Ovary (tissue), 9 donors: Measurements from ENCODE around the gene ARL10. TPM values are rescaled to one million over a fixed set of nuclear protein-coding genes. Genes with fewer than 3 reads are reported as not detected.
"Not testable (repeated sequence)": the region's sequence is repeated elsewhere in the genome, so short reads cannot be mapped to it uniquely, and the experiment has no call there.

ENCODE experiments used
- DNase-seq, 5 donors: peaks; one replicate each; pipeline ENCODE4 v3.0.0-alpha.2; 2019 to 2020
- H3K27ac ChIP-seq, 2 donors: fragments of 200-600 bp; one replicate each; pipeline versions ENCODE4 v1.5.1 to v1.8.0; 2019 to 2022
- H3K27me3 ChIP-seq: fragments of 200-600 bp; one replicate; pipeline ENCODE4 v1.8.0; 2022
- H3K36me3 ChIP-seq: fragments of 200-600 bp; sonication (generic); one replicate; pipeline ENCODE4 v1.5.1; 2019
- H3K4me1 ChIP-seq: one replicate; pipeline ENCODE4 v1.8.1; 2013; ENCODE audit warnings: mild to moderate bottlenecking, moderate library complexity; ENCODE audit not compliant: insufficient read depth
- H3K4me3 ChIP-seq: fragments of 200-600 bp; sonication (generic); one replicate; pipeline ENCODE4 v1.5.1; 2017
- H3K9me3 ChIP-seq, 2 donors: fragments of 200-600 bp in 1 of 2; sonication (generic) in 1 of 2; one replicate each; pipeline versions ENCODE4 v1.5.1 to v1.8.1; 2013 to 2019; ENCODE audit warnings: mild to moderate bottlenecking in 1 of 2, moderate library complexity in 1 of 2
- EP300 ChIP-seq: sonication (generic); formaldehyde crosslinking; IDR thresholded peaks from one replicate; pipeline ENCODE4 v1.6.1; 2017; ENCODE audit warnings: antibody characterized with exemption
- POLR2A ChIP-seq: fragments of 450-650 bp; IDR thresholded peaks from one replicate; pipeline ENCODE4 v1.6.1; 2017; ENCODE audit warnings: antibody characterized with exemption, mild to moderate bottlenecking, moderate library complexity
- WGBS, 3 donors: extraction: QIAGEN DNeasy Blood & Tissue Kit in 1 of 3; methylation state at CpG; one replicate each; pipeline versions ENCODE4 v1.1.5 to v1.1.7; 2013 to 2017; 5-methylcytosine and 5-hydroxymethylcytosine counted together
- intact Hi-C, 4 donors: fragments of 100-400 bp; cut with DNase I; formaldehyde crosslinking; loops; one replicate each; pipeline versions ENCODE4 v1.11.0 to v1.15.1; 2022 to 2023
- polyA plus RNA-seq, 2 donors: library from polyadenylated mRNA; stranded (reverse); fragments of 200-250 nt in 1 of 2; fragments of 350-450 nt in 1 of 2; fragmentation: Illumina TruSeq in 1 of 2; extraction: RNeasy Lipid Tissue Mini Kit (QIAGEN cat#74804) in 1 of 2; gene quantifications; one replicate each; pipeline ENCODE4 v1.2.3, GENCODE V29; 2013 to 2014
- total RNA-seq, 7 donors: library from RNA; depleted of rRNA in 2 of 7; stranded (reverse); fragments of >200 nt in 2 of 7; fragmentation: NEBNext Ultra II Directional in 3 of 7; extraction: Animal tissue kit (Norgen Biotek cat#: 25700) in 3 of 7; gene quantifications; one replicate each; pipeline versions ENCODE4 v1.1.0 to v1.2.4, GENCODE V29; 2016 to 2023
- TF ChIP-seq, protein P1 (sequence below), 3 donors: fragments of 450-650 bp in 2 of 3; fragments of 200-600 bp in 1 of 3; IDR thresholded peaks; one replicate each; pipeline versions ENCODE4 v1.5.1 to v1.8.0; 2016 to 2022; ENCODE audit warnings: antibody characterized with exemption in 3 of 3, mild to moderate bottlenecking in 1 of 3
- donor health status: DM: no; HTN: no; CAD: no; lungs with moderate emphysema.
- donor health status: DM: no; HTN: no; CAD: no.
- donor health status: Bipolar disorder and iron deficiency.
- donor health status: DM: yes; HTN: yes; CAD: no.
- donor health status: DM: no; HTN: no; CAD: no.
- donor health status: DM: yes; HTN: yes; CAD: no.

Gene ARL10
- total and polyA plus RNA-seq, 9 donors = 4.0 to 26.7 (median 17.7) TPM

- 85 to 89% (median 87%) methylated on average over 20 of the region's 20 CpGs for WGBS, 3 donors
- TF ChIP-seq EP300 = no peak
- no peak for TF ChIP-seq POLR2A
- Histone ChIP-seq H3K27me3 (no peaks in the 10 kb centered on the region), H3K27ac (no peak overlapping the region), H3K36me3 (no peaks in the 10 kb centered on the region), H3K4me3 (no peak overlapping the region), H3K9me3 (no peaks in the 10 kb centered on the region), H3K4me1 (peaks cover 9% of the 10 kb centered on the region)
- no peak for DNase-seq
- intact Hi-C loops = no loop called here
Measured at GRCh38 chr5:176405656-176406435, 40.6 kb downstream of the ARL10 start.

DNA sequence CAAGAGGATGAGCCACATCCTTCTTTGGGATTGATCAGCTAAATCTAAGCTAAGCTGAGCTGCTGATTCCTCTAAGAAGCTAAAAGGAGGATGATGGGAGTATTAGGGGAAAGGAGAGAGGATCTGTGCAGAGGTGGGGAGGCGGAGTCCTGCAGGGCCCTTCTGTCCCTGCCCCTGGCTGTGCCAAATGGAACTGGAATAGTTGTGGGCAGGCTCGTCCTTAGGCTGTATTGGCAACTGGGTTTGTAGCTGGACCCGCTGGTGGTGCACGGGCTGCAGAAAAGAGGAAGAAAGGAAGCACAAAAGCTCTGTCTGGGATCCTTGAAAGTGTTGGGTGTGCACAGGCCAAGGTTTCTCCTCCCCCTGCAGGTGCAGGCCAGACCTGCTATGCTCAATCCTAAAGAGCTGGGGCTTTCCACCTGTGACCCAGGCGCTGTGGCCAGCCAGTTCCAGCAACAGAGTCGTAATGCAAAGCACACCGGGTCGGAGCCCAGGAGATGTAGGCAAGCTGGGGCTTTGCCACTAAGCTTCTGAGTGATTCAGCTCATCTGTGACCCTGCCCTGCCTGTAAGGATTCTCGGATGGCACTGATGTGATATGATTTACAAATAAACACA, 41.3 kb downstream of the ARL10 start:
- DNase-seq = no peak
- WGBS, 3 donors = 87% methylated on average over 9 of the region's 9 CpGs
- no peaks in the 10 kb centered on the region for H3K36me3 ChIP-seq
- H3K4me3 ChIP-seq = no peak overlapping the region
- no peaks in the 10 kb centered on the region for H3K9me3 ChIP-seq
- intact Hi-C loops = no loop called here
- no peak overlapping the region for H3K27ac ChIP-seq
- TF ChIP-seq EP300 (no peak), POLR2A (no peak)
- TF ChIP-seq, protein P1, sequence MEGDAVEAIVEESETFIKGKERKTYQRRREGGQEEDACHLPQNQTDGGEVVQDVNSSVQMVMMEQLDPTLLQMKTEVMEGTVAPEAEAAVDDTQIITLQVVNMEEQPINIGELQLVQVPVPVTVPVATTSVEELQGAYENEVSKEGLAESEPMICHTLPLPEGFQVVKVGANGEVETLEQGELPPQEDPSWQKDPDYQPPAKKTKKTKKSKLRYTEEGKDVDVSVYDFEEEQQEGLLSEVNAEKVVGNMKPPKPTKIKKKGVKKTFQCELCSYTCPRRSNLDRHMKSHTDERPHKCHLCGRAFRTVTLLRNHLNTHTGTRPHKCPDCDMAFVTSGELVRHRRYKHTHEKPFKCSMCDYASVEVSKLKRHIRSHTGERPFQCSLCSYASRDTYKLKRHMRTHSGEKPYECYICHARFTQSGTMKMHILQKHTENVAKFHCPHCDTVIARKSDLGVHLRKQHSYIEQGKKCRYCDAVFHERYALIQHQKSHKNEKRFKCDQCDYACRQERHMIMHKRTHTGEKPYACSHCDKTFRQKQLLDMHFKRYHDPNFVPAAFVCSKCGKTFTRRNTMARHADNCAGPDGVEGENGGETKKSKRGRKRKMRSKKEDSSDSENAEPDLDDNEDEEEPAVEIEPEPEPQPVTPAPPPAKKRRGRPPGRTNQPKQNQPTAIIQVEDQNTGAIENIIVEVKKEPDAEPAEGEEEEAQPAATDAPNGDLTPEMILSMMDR (IDR thresholded peaks at IDR 0.05) = no peak
- peaks cover 7% of the 10 kb centered on the region for H3K4me1 ChIP-seq
- no peaks in the 10 kb centered on the region for H3K27me3 ChIP-seq

DNA sequence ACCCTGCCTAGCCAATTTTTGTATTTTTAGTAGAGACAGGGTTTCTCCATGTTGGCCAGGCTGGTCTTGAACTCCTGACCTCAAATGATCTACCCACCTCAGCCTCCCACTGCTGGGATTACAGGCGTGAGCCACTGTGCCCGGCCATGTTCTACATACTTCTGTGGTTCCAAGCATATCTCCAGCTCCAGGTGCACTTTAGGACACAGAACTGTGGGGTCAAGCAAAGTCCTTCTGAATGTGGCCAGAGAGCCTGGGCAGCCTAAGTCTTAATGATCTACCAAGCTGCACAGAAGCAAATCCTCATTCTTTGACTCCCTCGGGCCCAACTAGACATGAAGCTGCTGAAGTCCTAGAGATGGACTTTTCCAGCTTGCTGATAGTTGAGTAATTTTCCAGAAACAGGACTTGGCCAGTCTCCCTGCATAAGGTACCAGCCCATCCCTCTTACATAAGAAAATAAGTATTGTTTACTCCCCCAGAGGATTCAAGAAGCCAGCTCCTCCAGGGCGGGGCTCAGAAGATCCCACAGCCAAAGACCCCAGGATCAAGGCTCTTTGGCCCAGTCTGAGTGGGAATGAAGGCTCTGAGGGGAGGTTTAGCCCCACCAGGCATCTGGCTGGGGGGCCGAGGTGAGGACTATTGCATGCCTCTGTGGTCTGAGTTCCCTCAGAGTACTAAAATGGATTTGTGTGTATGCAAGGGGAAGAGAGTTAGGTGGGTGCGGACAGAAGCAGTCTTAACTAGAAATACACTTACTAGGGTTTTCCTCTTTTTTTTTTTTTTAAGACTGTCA, 42.4 kb downstream of the ARL10 start:
- no peak for TF ChIP-seq EP300
- TF ChIP-seq POLR2A = no peak
- TF ChIP-seq, protein P1 (IDR thresholded peaks at IDR 0.05) = no peak
- no peaks in the 10 kb centered on the region for H3K9me3 ChIP-seq
- peak in 3 of 5 donors; percentile 56 to 70 (median 64) for DNase-seq
- no peaks in the 10 kb centered on the region for H3K27me3 ChIP-seq
- H3K36me3 ChIP-seq = no peaks in the 10 kb centered on the region
- H3K4me1 ChIP-seq = peaks cover 3% of the 10 kb centered on the region
- intact Hi-C loops = loop anchor here in 1 of 4 donors (2.0 kb wide), 1 partner anchor 45 kb away; no protein-coding TSS in a partner anchor
- H3K27ac ChIP-seq = no peak overlapping the region
- 48 to 57% (median 55%) methylated on average over 6 of the region's 6 CpGs for WGBS, 3 donors
- H3K4me3 ChIP-seq = no peak overlapping the region

DNA sequence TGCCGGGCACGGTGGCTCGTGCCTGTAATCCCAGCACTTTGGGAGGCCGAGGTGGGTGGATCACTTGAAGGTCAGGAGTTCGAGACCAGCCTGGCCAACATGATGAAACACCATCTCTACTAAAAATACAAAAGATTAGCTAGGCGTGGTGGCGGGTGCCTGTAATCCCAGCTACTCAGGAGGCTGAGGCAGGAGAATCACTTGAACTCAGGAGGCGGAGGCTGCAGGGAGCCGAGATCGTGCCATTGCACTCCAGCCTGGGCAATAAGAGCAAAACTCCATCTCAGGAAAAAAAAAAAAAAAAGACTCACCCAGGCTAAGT, 42.9 kb downstream of the ARL10 start:
- H3K27ac ChIP-seq, H3K9me3 ChIP-seq, H3K36me3 ChIP-seq, H3K4me1 ChIP-seq, H3K4me3 ChIP-seq, H3K27me3 ChIP-seq: not testable (repeated sequence)
- intact Hi-C loops = loop anchor here in 1 of 4 donors (2.0 kb wide), 1 partner anchor 45 kb away; no protein-coding TSS in a partner anchor
- peak in 1 of 5 donors; percentile 35 for DNase-seq
- 69 to 80% (median 79%) methylated on average over 10 of the region's 10 CpGs for WGBS, 3 donors

- TF ChIP-seq, protein P1 (IDR thresholded peaks at IDR 0.05) = no peak
- Histone ChIP-seq H3K4me1 (peaks cover 3% of the 10 kb centered on the region), H3K4me3 (no peak overlapping the region), H3K36me3 (no peaks in the 10 kb centered on the region), H3K27ac (no peak overlapping the region), H3K27me3 (no peaks in the 10 kb centered on the region), H3K9me3 (no peaks in the 10 kb centered on the region)
- WGBS, 3 donors = 49 to 66% (median 54%) methylated on average over 5 of the region's 5 CpGs
- intact Hi-C loops = loop anchor here in 1 of 4 donors (2.0 kb wide), 1 partner anchor 46 kb away; no protein-coding TSS in a partner anchor
- DNase-seq = no peak
Measured at GRCh38 chr5:176408590-176408989, 43.3 kb downstream of the ARL10 start.
